DMS114 treated with DMSO at 0.1 percent for 48 hours (cell line): ENCODE measurements around the gene KRTAP10-3.

ENCODE experiments used
- DNase-seq: peaks from one replicate; lab custom pipeline; 2025; ENCODE audit not compliant: unreplicated experiment; lab: John Stamatoyannopoulos, UW

KRTAP10-3 gene

GRCh38 chr21:44549525-44550211, 8.9 kb downstream of the KRTAP10-3 start:
- DNase-seq = no peak

- DNase-seq = no peak
Measured at GRCh38 chr21:44548922-44549321, 9.7 kb downstream of the KRTAP10-3 start.

GRCh38 chr21:44548381-44548780, 10.2 kb downstream of the KRTAP10-3 start:
- no peak for DNase-seq

- no peak for DNase-seq
Measured at GRCh38 chr21:44547656-44548331, 10.8 kb downstream of the KRTAP10-3 start.

- no peak for DNase-seq
Measured at GRCh38 chr21:44544566-44544965, 14.0 kb downstream of the KRTAP10-3 start.

- DNase-seq = no peak
Measured at GRCh38 chr21:44542716-44543115, 15.9 kb downstream of the KRTAP10-3 start.

- DNase-seq = no peak
Measured at GRCh38 chr21:44540741-44541288, 17.8 kb downstream of the KRTAP10-3 start.

- DNase-seq = no peak
Measured at GRCh38 chr21:44539991-44540666, 18.5 kb downstream of the KRTAP10-3 start, which contains the start of gene KRTAP10-1. TSS of gene KRTAP10-1 (minus strand) at chr21:44540195. CDS start at chr21:44540150, 45 bp downstream.

GRCh38 chr21:44539046-44539445, 19.5 kb downstream of the KRTAP10-3 start:
- no peak for DNase-seq

- DNase-seq = no peak
Measured at GRCh38 chr21:44537930-44538911, 20.4 kb downstream of the KRTAP10-3 start.

- DNase-seq = no peak
Measured at GRCh38 chr21:44535963-44536362, 22.6 kb downstream of the KRTAP10-3 start.

GRCh38 chr21:44534688-44535087, 23.9 kb downstream of the KRTAP10-3 start:
- DNase-seq = no peak

GRCh38 chr21:44533891-44534627, 24.5 kb downstream of the KRTAP10-3 start:
- DNase-seq = no peak

- no peak for DNase-seq
Measured at GRCh38 chr21:44533121-44533890, 25.3 kb downstream of the KRTAP10-3 start.

- no peak for DNase-seq
Measured at GRCh38 chr21:44532712-44533111, 25.9 kb downstream of the KRTAP10-3 start.

GRCh38 chr21:44531606-44532564, 26.7 kb downstream of the KRTAP10-3 start:
- no peak for DNase-seq

- no peak for DNase-seq
Measured at GRCh38 chr21:44530903-44531605, 27.5 kb downstream of the KRTAP10-3 start.
